ENCODE data around the gene SDHAF3. TPM values are rescaled to one million over a fixed set of nuclear protein-coding genes. Genes with fewer than 3 reads are reported as not detected.

SDHAF3 gene
- total RNA-seq: 17.9 and 22.9 TPM in 2 replicates

DNA sequence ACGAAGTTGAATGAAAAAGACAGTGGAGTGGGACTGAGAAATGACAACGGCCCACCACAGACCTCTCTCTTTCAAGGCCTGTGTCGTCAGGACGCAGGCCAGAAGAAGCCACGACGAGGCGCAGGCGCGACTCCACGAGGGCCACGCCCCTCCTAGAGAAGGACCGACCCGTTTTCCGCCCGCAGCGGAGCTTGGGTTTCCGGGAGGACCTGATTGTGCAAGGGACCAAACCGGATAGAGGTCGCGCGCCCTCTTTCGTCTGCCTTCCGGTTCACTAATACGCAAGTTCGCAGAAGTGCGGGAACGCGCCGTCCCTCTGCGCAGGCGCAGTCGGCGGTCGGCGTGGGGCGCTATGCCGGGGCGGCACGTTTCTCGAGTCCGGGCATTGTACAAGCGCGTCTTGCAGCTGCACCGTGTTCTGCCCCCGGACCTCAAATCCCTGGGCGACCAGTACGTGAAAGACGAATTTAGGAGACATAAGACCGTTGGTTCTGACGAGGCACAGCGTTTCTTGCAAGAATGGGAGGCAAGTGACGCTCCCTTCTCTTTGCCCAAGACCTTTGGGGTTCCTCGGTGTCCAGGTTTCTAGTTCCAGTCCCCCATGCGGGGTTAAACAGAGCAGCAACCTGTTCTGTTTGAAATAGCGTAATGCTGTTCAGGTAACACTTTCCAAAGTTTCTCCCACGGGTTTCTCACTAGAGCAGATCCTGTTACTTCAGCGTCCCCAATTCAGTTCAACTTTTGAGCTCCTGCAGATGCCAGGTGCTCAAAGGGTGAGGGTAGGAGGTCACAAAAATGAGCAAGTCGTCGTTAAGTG is at the start of gene SDHAF3:
Gene SDHAF3 (plus strand): TSS at position 327 of the 817 bp plus-strand sequence. CDS start 26 bp downstream, at position 353.

Other genes starting within 250 kb of the SDHAF3 start
- not detected in 2 replicates for gene DLX6, start 112.1 kb upstream of the SDHAF3 start, total RNA-seq
- not detected in 2 replicates for gene DLX5, start 92.9 kb upstream of the SDHAF3 start, total RNA-seq

Data from uterine smooth muscle cell (primary cell).